ENCODE results near the gene INPP4B. TPM values are rescaled to one million over a fixed set of nuclear protein-coding genes. Genes with fewer than 3 reads are reported as not detected.

The INPP4B gene
- total and polyA plus RNA-seq, 2 donors (not counting 1 experiment from before 2014, with no cell fraction given), result 19.7 to 22.2 TPM

DNA sequence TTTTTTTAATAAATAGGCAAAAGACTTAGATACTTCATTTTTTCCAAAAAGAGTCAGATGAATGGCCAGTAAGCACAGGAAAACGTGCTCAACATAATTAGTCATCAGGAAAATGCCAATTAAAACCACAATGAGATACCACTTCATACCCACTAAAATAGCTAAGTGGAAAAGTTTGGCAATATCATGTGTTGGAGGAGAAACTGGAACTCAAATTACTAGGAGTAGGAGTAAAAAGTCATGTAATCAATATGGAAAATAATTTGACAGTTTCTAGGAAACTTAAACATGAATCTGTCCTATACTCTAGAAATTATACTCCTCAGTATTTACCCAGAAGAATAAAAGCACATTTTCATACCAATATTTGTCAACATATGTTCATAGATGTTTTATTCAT, 449.8 kb downstream of the INPP4B start:
- Histone ChIP-seq H3K9me3 (ENCODE audit: control insufficient read depth, insufficient read depth, low read depth, low read length) (no peaks in the 10 kb centered on the region), H3K36me3 (ENCODE audit: control insufficient read depth, insufficient read depth, low read length) (no peaks in the 10 kb centered on the region), H3K4me3 (replicated peaks in 1 of 4; ENCODE audit: control extremely low read depth in 1 of 4, insufficient read depth in 1 of 4, low read depth in 3 of 4, low read length in 4 of 4) (no peak overlapping the region), H3K27ac (ENCODE audit: insufficient read depth, low read length) (no peak overlapping the region), H3K4me1 (ENCODE audit: control insufficient read depth, extremely low read depth, insufficient read depth, low read length) (no peaks in the 10 kb centered on the region), H3K9ac (ENCODE audit: insufficient read depth, low read length) (no peak overlapping the region), H2AFZ (ENCODE audit: low read length) (no peak overlapping the region), H3K27me3 (ENCODE audit: control insufficient read depth, insufficient read depth, low read length) (no peaks in the 10 kb centered on the region), H3K79me2 (ENCODE audit: control insufficient read depth, insufficient read depth, low read length) (no peaks in the 10 kb centered on the region), H4K20me1 (ENCODE audit: control insufficient read depth, extremely low read depth, insufficient read depth, low read length) (no peaks in the 10 kb centered on the region), H3K4me2 (ENCODE audit: extremely low read depth, insufficient read depth, low read length) (no peak overlapping the region)
- TF ChIP-seq, protein P1, sequence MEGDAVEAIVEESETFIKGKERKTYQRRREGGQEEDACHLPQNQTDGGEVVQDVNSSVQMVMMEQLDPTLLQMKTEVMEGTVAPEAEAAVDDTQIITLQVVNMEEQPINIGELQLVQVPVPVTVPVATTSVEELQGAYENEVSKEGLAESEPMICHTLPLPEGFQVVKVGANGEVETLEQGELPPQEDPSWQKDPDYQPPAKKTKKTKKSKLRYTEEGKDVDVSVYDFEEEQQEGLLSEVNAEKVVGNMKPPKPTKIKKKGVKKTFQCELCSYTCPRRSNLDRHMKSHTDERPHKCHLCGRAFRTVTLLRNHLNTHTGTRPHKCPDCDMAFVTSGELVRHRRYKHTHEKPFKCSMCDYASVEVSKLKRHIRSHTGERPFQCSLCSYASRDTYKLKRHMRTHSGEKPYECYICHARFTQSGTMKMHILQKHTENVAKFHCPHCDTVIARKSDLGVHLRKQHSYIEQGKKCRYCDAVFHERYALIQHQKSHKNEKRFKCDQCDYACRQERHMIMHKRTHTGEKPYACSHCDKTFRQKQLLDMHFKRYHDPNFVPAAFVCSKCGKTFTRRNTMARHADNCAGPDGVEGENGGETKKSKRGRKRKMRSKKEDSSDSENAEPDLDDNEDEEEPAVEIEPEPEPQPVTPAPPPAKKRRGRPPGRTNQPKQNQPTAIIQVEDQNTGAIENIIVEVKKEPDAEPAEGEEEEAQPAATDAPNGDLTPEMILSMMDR (conservative IDR thresholded peaks at IDR 0.05 in 1 of 2, IDR thresholded peaks at IDR 0.05 in 1 of 2; ENCODE audit: low read depth in 1 of 2, low read length in 2 of 2), result no peak
- no peak for TF ChIP-seq EZH2 (IDR thresholded peaks at IDR 0.05; ENCODE audit: low read length, missing control alignments)
- peak; percentile 33 to 64 for DNase-seq (ENCODE audit: low read depth in 2 of 2)

DNA sequence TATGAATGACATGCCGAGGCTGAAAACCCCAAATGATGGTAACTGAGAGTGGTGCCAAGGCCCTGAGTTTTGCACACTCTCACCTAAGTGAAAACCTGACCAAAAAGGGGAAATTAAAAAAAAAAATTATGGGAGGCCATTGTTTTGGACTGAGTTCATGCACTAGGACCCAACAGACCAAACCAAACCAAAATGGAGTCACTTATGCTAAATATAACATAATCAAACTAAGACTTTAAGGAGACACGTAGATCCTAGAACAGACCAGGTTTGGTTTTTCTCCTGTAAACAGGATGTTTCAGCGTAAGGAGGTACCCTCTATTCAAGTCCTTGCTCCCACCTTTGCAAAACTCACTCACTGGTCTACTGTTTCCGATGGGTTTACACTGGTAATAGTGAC, 453.0 kb downstream of the INPP4B start:
- H4K20me1 ChIP-seq (ENCODE audit: control insufficient read depth, extremely low read depth, insufficient read depth, low read length), result no peaks in the 10 kb centered on the region
- no peaks in the 10 kb centered on the region for H3K27me3 ChIP-seq (ENCODE audit: control insufficient read depth, insufficient read depth, low read length)
- no peaks in the 10 kb centered on the region for H3K4me1 ChIP-seq (ENCODE audit: control insufficient read depth, extremely low read depth, insufficient read depth, low read length)
- no peak overlapping the region for H3K27ac ChIP-seq (ENCODE audit: insufficient read depth, low read length)
- no peak overlapping the region for H3K9ac ChIP-seq (ENCODE audit: insufficient read depth, low read length)
- H3K79me2 ChIP-seq (ENCODE audit: control insufficient read depth, insufficient read depth, low read length), result no peaks in the 10 kb centered on the region
- no peaks in the 10 kb centered on the region for H3K9me3 ChIP-seq (ENCODE audit: control insufficient read depth, insufficient read depth, low read depth, low read length)
- no peak overlapping the region for H3K4me2 ChIP-seq (ENCODE audit: extremely low read depth, insufficient read depth, low read length)
- H3K36me3 ChIP-seq (ENCODE audit: control insufficient read depth, insufficient read depth, low read length), result no peaks in the 10 kb centered on the region
- no peak overlapping the region for H2AFZ ChIP-seq (ENCODE audit: low read length)
- no peak for DNase-seq (ENCODE audit: low read depth in 2 of 2)
- no peak overlapping the region for H3K4me3 ChIP-seq (replicated peaks in 1 of 4; ENCODE audit: control extremely low read depth in 1 of 4, insufficient read depth in 1 of 4, low read depth in 3 of 4, low read length in 4 of 4)
- TF ChIP-seq EZH2 (IDR thresholded peaks at IDR 0.05; ENCODE audit: low read length, missing control alignments), result no peak
- TF ChIP-seq, protein P1 (conservative IDR thresholded peaks at IDR 0.05 in 1 of 2, IDR thresholded peaks at IDR 0.05 in 1 of 2; ENCODE audit: low read depth in 1 of 2, low read length in 2 of 2), result no peak

DNA sequence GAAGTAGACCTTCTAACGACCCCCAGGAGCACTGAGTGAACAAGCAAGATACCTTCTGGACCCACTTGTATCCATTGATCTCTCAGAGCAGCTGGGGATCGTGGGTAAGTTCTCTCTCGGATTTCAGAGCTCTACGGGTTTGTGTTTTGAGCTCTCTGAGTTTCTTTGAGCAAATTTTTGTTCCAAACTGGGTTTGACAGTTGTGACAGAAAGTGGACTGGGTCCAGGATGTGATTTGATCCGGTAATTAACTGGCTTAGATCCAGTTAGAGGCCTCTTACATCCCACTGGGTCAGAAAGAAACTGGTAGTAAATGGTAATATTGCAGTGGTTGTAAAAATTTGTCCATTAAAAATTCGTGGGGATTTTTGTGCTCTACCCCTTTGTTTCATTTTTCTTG, 459.2 kb downstream of the INPP4B start:
- no peak for DNase-seq (ENCODE audit: low read depth in 2 of 2)
- no peaks in the 10 kb centered on the region for H3K79me2 ChIP-seq (ENCODE audit: control insufficient read depth, insufficient read depth, low read length)
- no peak overlapping the region for H3K27ac ChIP-seq (ENCODE audit: insufficient read depth, low read length)

More for the DNA sequence above, 459.2 kb downstream of the INPP4B start:
- H3K4me2 ChIP-seq (ENCODE audit: extremely low read depth, insufficient read depth, low read length), result no peak overlapping the region
- no peaks in the 10 kb centered on the region for H3K36me3 ChIP-seq (ENCODE audit: control insufficient read depth, insufficient read depth, low read length)
- no peak overlapping the region for H3K9ac ChIP-seq (ENCODE audit: insufficient read depth, low read length)
- H3K9me3 ChIP-seq (ENCODE audit: control insufficient read depth, insufficient read depth, low read depth, low read length), result no peaks in the 10 kb centered on the region
- TF ChIP-seq, protein P1 (conservative IDR thresholded peaks at IDR 0.05 in 1 of 2, IDR thresholded peaks at IDR 0.05 in 1 of 2; ENCODE audit: low read depth in 1 of 2, low read length in 2 of 2), result no peak
- TF ChIP-seq EZH2 (IDR thresholded peaks at IDR 0.05; ENCODE audit: low read length, missing control alignments), result no peak
- no peak overlapping the region for H2AFZ ChIP-seq (ENCODE audit: low read length)
- H4K20me1 ChIP-seq (ENCODE audit: control insufficient read depth, extremely low read depth, insufficient read depth, low read length), result no peaks in the 10 kb centered on the region
- H3K4me1 ChIP-seq (ENCODE audit: control insufficient read depth, extremely low read depth, insufficient read depth, low read length), result no peaks in the 10 kb centered on the region
- H3K4me3 ChIP-seq (replicated peaks in 1 of 4; ENCODE audit: control extremely low read depth in 1 of 4, insufficient read depth in 1 of 4, low read depth in 3 of 4, low read length in 4 of 4), result no peak overlapping the region
- H3K27me3 ChIP-seq (ENCODE audit: control insufficient read depth, insufficient read depth, low read length), result no peaks in the 10 kb centered on the region

All from fibroblast of lung (primary cell).